OCI-LY1 (cell line): ENCODE data around the gene KIAA0232.

Experiments
- H2AFZ ChIP-seq: fragments of 200-600 bp; sonication (generic), shearing (Covaris generic); 2 replicates; pipeline ENCODE4 v1.6.0; 2014; ENCODE audit warnings: antibody characterized with exemption, mild to moderate bottlenecking, low read length
- H3F3A ChIP-seq: fragments of 200-600 bp; sonication (generic), shearing (Covaris generic); 2 replicates; pipeline ENCODE4 v1.6.0; 2014; ENCODE audit warnings: mild to moderate bottlenecking, antibody characterized with exemption, low read length, moderate library complexity; ENCODE audit not compliant: insufficient read depth
- H3K27ac ChIP-seq: fragments of 200-600 bp; sonication (generic); 2 replicates; pipeline ENCODE4 v1.5.1; 2014; ENCODE audit warnings: low read length, mixed run types, mild to moderate bottlenecking, low read depth; ENCODE audit not compliant: poor library complexity, severe bottlenecking
- H3K27me3 ChIP-seq: fragments of 200-600 bp; sonication (generic); 2 replicates; pipeline ENCODE4 v1.6.0; 2014; ENCODE audit warnings: antibody characterized with exemption, mild to moderate bottlenecking, low read length, moderate library complexity; ENCODE audit not compliant: insufficient read depth
- H3K36me3 ChIP-seq: fragments of 200-600 bp; sonication (generic); 2 replicates; pipeline ENCODE4 v1.6.1; 2014; ENCODE audit warnings: mild to moderate bottlenecking, antibody characterized with exemption, low read length, moderate library complexity, mixed read lengths; ENCODE audit not compliant: insufficient read depth
- H3K4me1 ChIP-seq: fragments of 200-600 bp; sonication (generic); 2 replicates; pipeline ENCODE4 v1.5.1; 2014; ENCODE audit warnings: mild to moderate bottlenecking, low read length, moderate library complexity; ENCODE audit not compliant: insufficient read depth, severe bottlenecking
- H3K4me2 ChIP-seq: fragments of 200-600 bp; sonication (generic), shearing (Covaris generic); 2 replicates; pipeline ENCODE4 v1.6.1; 2014; ENCODE audit warnings: low read length
- H3K4me3 ChIP-seq: fragments of 200-600 bp; sonication (generic); 2 replicates; pipeline ENCODE4 v1.5.1; 2014; ENCODE audit warnings: low read length, low read depth, mild to moderate bottlenecking, mixed read lengths; ENCODE audit not compliant: poor library complexity, severe bottlenecking
- H3K79me2 ChIP-seq: fragments of 200-600 bp; shearing (Covaris generic); 2 replicates; pipeline ENCODE4 v1.6.1; 2016; ENCODE audit warnings: mixed run types, low read length, mixed read lengths; ENCODE audit not compliant: insufficient read depth
- H3K9ac ChIP-seq: fragments of 200-600 bp; sonication (generic), shearing (Covaris generic); 2 replicates; pipeline ENCODE4 v1.6.1; 2014; ENCODE audit warnings: mild to moderate bottlenecking, low read length, mixed read lengths
- H3K9me2 ChIP-seq: fragments of 200-600 bp; sonication (generic), shearing (Covaris generic); 2 replicates; pipeline ENCODE4 v1.6.1; 2014; ENCODE audit warnings: low read depth, mild to moderate bottlenecking, low read length, mixed read lengths
- H3K9me3 ChIP-seq: fragments of 200-600 bp; shearing (Covaris generic); 2 replicates; pipeline ENCODE4 v1.6.1; 2014; ENCODE audit warnings: low read length, mixed read lengths
- H4K20me1 ChIP-seq: fragments of 200-600 bp; sonication (generic), shearing (Covaris generic); 2 replicates; pipeline ENCODE4 v1.6.0; 2016; ENCODE audit warnings: mild to moderate bottlenecking, low read length; ENCODE audit not compliant: insufficient read depth
- CTCF ChIP-seq: fragments of 200-600 bp; sonication (generic), shearing (Covaris generic); IDR thresholded peaks from 2 replicates; pipeline ENCODE4 v1.5.1; 2017; ENCODE audit warnings: mild to moderate bottlenecking, antibody characterized with exemption, low read length, moderate library complexity, mixed read lengths
- EZH2 ChIP-seq: fragments of 200-600 bp; sonication (generic), shearing (Covaris generic); IDR thresholded peaks from 2 replicates; pipeline ENCODE4 v1.8.0; 2017; ENCODE audit warnings: borderline replicate concordance, mixed run types, mild to moderate bottlenecking, antibody characterized with exemption, low read length, moderate library complexity, mixed read lengths

The KIAA0232 gene

GRCh38 chr4:6849691-6850090 lies 67.2 kb downstream of the KIAA0232 start:
- Histone ChIP-seq H2AFZ (no peak overlapping the region), H3K4me1 (peaks cover 10% of the 10 kb centered on the region), H3K36me3 (peaks cover 5% of the 10 kb centered on the region; the same call in 1 of the 2 replicates), H3K9me3 (no peaks in the 10 kb centered on the region), H3F3A (no peaks in the 10 kb centered on the region), H3K79me2 (no peaks in the 10 kb centered on the region), H3K4me2 (no peak overlapping the region), H4K20me1 (no peaks in the 10 kb centered on the region), H3K9me2 (no peaks in the 10 kb centered on the region), H3K27ac (no peak overlapping the region), H3K27me3 (no peaks in the 10 kb centered on the region), H3K4me3 (no peak overlapping the region), H3K9ac (no peak overlapping the region)
- TF ChIP-seq CTCF (no peak), EZH2 (no peak)

DNA sequence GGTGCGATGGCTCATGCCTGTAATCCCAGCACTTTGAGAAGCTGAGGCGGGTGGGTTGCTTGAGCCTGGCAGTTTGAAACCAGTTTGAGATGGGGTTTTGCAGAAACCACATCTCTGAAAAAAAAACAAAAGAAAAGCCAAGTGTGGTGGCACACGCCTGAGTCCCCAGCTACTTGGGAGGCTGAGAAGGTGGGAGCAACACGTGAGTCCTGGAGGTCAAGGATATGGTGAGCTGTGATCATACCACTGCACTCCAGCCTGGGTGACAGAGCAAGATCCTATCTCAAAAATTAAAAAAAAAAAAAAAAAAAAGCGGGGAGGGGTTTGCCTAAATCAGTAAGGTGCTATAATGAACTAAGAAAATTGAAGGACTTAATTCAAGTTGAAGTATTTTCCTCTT lies 68.9 kb downstream of the KIAA0232 start:
- Histone ChIP-seq H3K9ac (no peak overlapping the region), H2AFZ (no peak overlapping the region), H3K9me2 (no peaks in the 10 kb centered on the region), H4K20me1 (no peaks in the 10 kb centered on the region), H3K36me3 (peaks cover 5% of the 10 kb centered on the region; the same call in 1 of the 2 replicates), H3K4me2 (no peak overlapping the region), H3K4me3 (no peak overlapping the region), H3K27ac (no peak overlapping the region), H3K9me3 (no peaks in the 10 kb centered on the region), H3K27me3 (no peaks in the 10 kb centered on the region), H3K4me1 (peaks cover 16% of the 10 kb centered on the region), H3F3A (no peaks in the 10 kb centered on the region), H3K79me2 (no peaks in the 10 kb centered on the region)
- TF ChIP-seq EZH2 (no peak), CTCF (no peak)

DNA sequence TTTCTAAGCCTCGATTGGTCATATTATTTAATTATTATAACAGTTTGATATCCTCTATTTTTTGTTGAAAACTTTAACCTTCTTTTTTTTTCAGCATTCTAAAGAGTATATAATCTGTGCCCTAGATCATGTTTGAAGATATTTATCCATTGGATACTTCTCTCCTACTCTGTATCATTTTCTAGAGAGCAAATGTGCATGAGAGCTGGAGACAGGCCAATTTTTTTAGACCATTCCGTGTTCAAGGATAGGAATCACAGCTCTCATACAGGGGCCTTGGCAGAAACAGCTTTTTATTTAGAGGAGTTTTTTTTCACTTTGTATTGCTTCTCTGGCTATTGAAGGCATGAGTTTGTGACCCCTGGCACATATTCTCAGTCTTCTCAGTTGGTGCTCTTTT lies 69.4 kb downstream of the KIAA0232 start:
- H4K20me1 ChIP-seq: no peaks in the 10 kb centered on the region
- H3K27ac ChIP-seq: no peak overlapping the region
- no peaks in the 10 kb centered on the region for H3K79me2 ChIP-seq

More for the DNA sequence above, 69.4 kb downstream of the KIAA0232 start:
- Histone ChIP-seq H3K27me3 (no peaks in the 10 kb centered on the region), H3K9me3 (no peaks in the 10 kb centered on the region), H3K9me2 (no peaks in the 10 kb centered on the region), H3K4me3 (no peak overlapping the region), H2AFZ (no peak overlapping the region), H3K4me1 (peaks cover 16% of the 10 kb centered on the region), H3F3A (no peaks in the 10 kb centered on the region), H3K9ac (no peak overlapping the region), H3K4me2 (no peak overlapping the region), H3K36me3 (peaks cover 5% of the 10 kb centered on the region; the same call in 1 of the 2 replicates)
- TF ChIP-seq CTCF (no peak), EZH2 (no peak)
